GM18505 (cell line): ENCODE data around the gene DSC1.
A peak's percentile ranks its signal among the peaks of the same experiment; 100 is the strongest.

ENCODE experiments used
- ATAC-seq: cut with Tn5 transposase; IDR thresholded peaks from one replicate; pipeline ENCODE4 v1.9.1; 2021; ENCODE audit not compliant: unreplicated experiment
- POLR2A ChIP-seq: IDR thresholded peaks from 4 replicates; pipeline ENCODE4 v1.6.1; 2011; ENCODE audit warnings: borderline replicate concordance; ENCODE audit not compliant: insufficient read depth, insufficient read length; ENCODE audit errors: extremely low read depth

The DSC1 gene

GRCh38 chr18:31105733-31106132 lies 56.9 kb downstream of the DSC1 start:
- no peak for TF ChIP-seq POLR2A
- ATAC-seq: no peak

GRCh38 chr18:31104444-31104843 lies 58.2 kb downstream of the DSC1 start:
- no peak for ATAC-seq
- TF ChIP-seq POLR2A: no peak

- ATAC-seq: no peak
Observed at GRCh38 chr18:31103423-31103822, 59.2 kb downstream of the DSC1 start.

GRCh38 chr18:31102941-31103340 lies 59.7 kb downstream of the DSC1 start:
- TF ChIP-seq POLR2A: no peak
- no peak for ATAC-seq

More at GRCh38 chr18:31103423-31103822, 59.2 kb downstream of the DSC1 start:
- TF ChIP-seq POLR2A: no peak

GRCh38 chr18:31102025-31102684 lies 60.5 kb downstream of the DSC1 start, which contains the start of gene DSC2:
Gene DSC2 (minus strand): TSS chr18:31102421. CDS start chr18:31101971, 450 bp downstream.
- ATAC-seq: no peak
- no peak for TF ChIP-seq POLR2A

GRCh38 chr18:31101183-31102024 lies 61.3 kb downstream of the DSC1 start:
- peak; percentile 49 for ATAC-seq
- TF ChIP-seq POLR2A: no peak

- TF ChIP-seq POLR2A: no peak
Observed at GRCh38 chr18:31100436-31101182, 62.0 kb downstream of the DSC1 start.

GRCh38 chr18:31099450-31100230 lies 63.0 kb downstream of the DSC1 start:
- TF ChIP-seq POLR2A: no peak
- no peak for ATAC-seq

More at GRCh38 chr18:31100436-31101182, 62.0 kb downstream of the DSC1 start:
- no peak for ATAC-seq

- TF ChIP-seq POLR2A: no peak
- no peak for ATAC-seq
Observed at GRCh38 chr18:31098878-31099277, 63.8 kb downstream of the DSC1 start.

- TF ChIP-seq POLR2A: no peak
- ATAC-seq: no peak
Observed at GRCh38 chr18:31097666-31098065, 65.0 kb downstream of the DSC1 start.

- TF ChIP-seq POLR2A: no peak
- no peak for ATAC-seq
Observed at GRCh38 chr18:31093880-31094279, 68.8 kb downstream of the DSC1 start.

GRCh38 chr18:31093294-31093693 lies 69.4 kb downstream of the DSC1 start:
- no peak for ATAC-seq
- TF ChIP-seq POLR2A: no peak
